GM12878 (cell line): ENCODE results near the gene BCCIP. TPM values are rescaled to one million over a fixed set of nuclear protein-coding genes. Genes with fewer than 3 reads are reported as not detected.

Source experiments
- ATAC-seq: fragments of 200-7000 bp; cut with Tn5 transposase; 3 replicates; pipeline ENCODE4 v1.9.1; 2020; ENCODE audit warnings: mild to moderate bottlenecking, moderate library complexity
- BruUV-seq: library from RNA; stranded (reverse); fragments of 400-500 nt; replicated peaks from 2 replicates; lab custom pipeline; 2021; lab: Mats Ljungman, UMichigan
- CTCF ChIA-PET: fragments of 300-600 bp; sonication (Branson Sonifier 250); formaldehyde crosslinking; extraction: SDS; loops from one replicate; lab custom pipeline; 2021; ENCODE audit warnings: inconsistent platforms; lab: Yijun Ruan, JAX
- POLR2A ChIA-PET: fragments of 350-600 bp; formaldehyde crosslinking; extraction: SDS; loops from one replicate; lab custom pipeline; 2021; ENCODE audit warnings: inconsistent platforms; lab: Charles Lee
- RAD21 ChIA-PET: fragments of 300-600 bp; sonication (Branson Sonifier 250); formaldehyde crosslinking; loops from one replicate; lab custom pipeline; 2023; ENCODE audit warnings: antibody characterized with exemption; ENCODE audit not compliant: unreplicated experiment; lab: Charles Lee
- SMC1A ChIA-PET: fragments of 300-600 bp; sonication (Branson Sonifier 250); formaldehyde crosslinking; loops from one replicate; lab custom pipeline; 2023; ENCODE audit not compliant: unreplicated experiment, uncharacterized antibody; lab: Charles Lee
- DNase-seq: peaks from one replicate; pipeline ENCODE4 v3.0.0-alpha.2; 2011; ENCODE audit warnings: low read depth, low spot score
- FAIRE-seq: peaks from 3 replicates; lab custom pipeline; 2011; peaks lifted over from hg19 to GRCh38; lab: Jason Lieb, UNC
- H2AFZ ChIP-seq: 2 replicates; pipeline ENCODE4 v1.6.0; 2011; ENCODE audit warnings: low read depth, low read length, control low read depth; ENCODE audit not compliant: control insufficient read depth
- H3K27ac ChIP-seq: 2 replicates; pipeline ENCODE4 v1.5.1; 2011; ENCODE audit warnings: control low read depth; ENCODE audit not compliant: control insufficient read depth, insufficient read depth
- H3K27me3 ChIP-seq, 2 experiments: replicated peaks in 1 of 2; 2 replicates each; pipeline versions ENCODE4 v1.6.0 to v1.6.1; 2011; ENCODE audit warnings: low read length in 1 of 2; ENCODE audit not compliant: control insufficient read depth in 2 of 2, insufficient read depth in 2 of 2
- H3K36me3 ChIP-seq, 2 experiments: 2 replicates each; pipeline ENCODE4 v1.5.1; 2011; ENCODE audit warnings: low read length in 1 of 2; ENCODE audit not compliant: control insufficient read depth in 2 of 2, insufficient read depth in 2 of 2
- H3K4me1 ChIP-seq: 2 replicates; pipeline ENCODE4 v1.6.1; 2011; ENCODE audit warnings: mild to moderate bottlenecking, low read length, moderate library complexity, mixed read lengths; ENCODE audit not compliant: control insufficient read depth, insufficient read depth
- H3K4me2 ChIP-seq: 2 replicates; pipeline ENCODE4 v1.6.0; 2011; ENCODE audit warnings: control low read depth; ENCODE audit not compliant: control insufficient read depth, insufficient read depth
- H3K4me3 ChIP-seq: fragments of 200-600 bp; sonication (generic); 2 replicates; pipeline ENCODE4 v1.5.1; 2016
- H3K79me2 ChIP-seq: 2 replicates; pipeline ENCODE4 v1.6.0; 2011; ENCODE audit warnings: low read length; ENCODE audit not compliant: control insufficient read depth, insufficient read depth
- H3K9ac ChIP-seq: 2 replicates; pipeline ENCODE4 v1.8.0; 2011; ENCODE audit warnings: low read length, control low read depth, mixed read lengths; ENCODE audit not compliant: control insufficient read depth, insufficient read depth
- H3K9me3 ChIP-seq: replicated peaks from 3 replicates; pipeline ENCODE4 v1.5.1; 2011; ENCODE audit warnings: mild to moderate bottlenecking, low read length; ENCODE audit not compliant: control insufficient read depth, insufficient read depth
- H4K20me1 ChIP-seq: 2 replicates; pipeline ENCODE4 v1.6.0; 2011; ENCODE audit not compliant: control insufficient read depth, insufficient read depth
- CBX5 ChIP-seq: sonication (generic); IDR thresholded peaks from 2 replicates; pipeline ENCODE4 v1.6.1; 2016; ENCODE audit warnings: low read depth, moderate library complexity, mild to moderate bottlenecking, inconsistent platforms
- ESRRA ChIP-seq: IDR thresholded peaks from 2 replicates; pipeline ENCODE4 v1.6.1; 2012; ENCODE audit warnings: mild to moderate bottlenecking, low read length, improper control_type of control experiment
- ETV6 ChIP-seq, 2 experiments: fragments of 450-650 bp in 1 of 2; IDR thresholded peaks in 1 of 2; conservative IDR thresholded peaks in 1 of 2; 2 replicates each; pipeline ENCODE4 v1.6.1; 2014; ENCODE audit warnings: antibody characterized with exemption in 1 of 2, borderline replicate concordance in 1 of 2, low read depth in 1 of 2, mild to moderate bottlenecking in 1 of 2, moderate library complexity in 1 of 2
- HDAC2 ChIP-seq: fragments of 200-600 bp; sonication (generic); IDR thresholded peaks from 2 replicates; pipeline ENCODE4 v1.6.1; 2017
- PAX8 ChIP-seq: fragments of 450-650 bp; IDR thresholded peaks from 2 replicates; pipeline ENCODE4 v1.6.1; 2017; ENCODE audit warnings: mild to moderate bottlenecking, moderate library complexity
- RELA ChIP-seq: fragments of 450-650 bp; IDR thresholded peaks from 2 replicates; pipeline ENCODE4 v1.8.0; 2014; ENCODE audit warnings: borderline replicate concordance; ENCODE audit not compliant: partially characterized antibody
- REST ChIP-seq: IDR thresholded peaks from 2 replicates; pipeline ENCODE4 v1.6.1; 2012; ENCODE audit warnings: mild to moderate bottlenecking, low read depth, low read length
- SUZ12 ChIP-seq: fragments of 200-600 bp; sonication (generic); IDR thresholded peaks from one replicate; pipeline ENCODE4 v1.6.1; 2018; ENCODE audit warnings: antibody characterized with exemption, mild to moderate bottlenecking; ENCODE audit not compliant: unreplicated experiment
- WGBS: methylation state at CpG from one replicate; pipeline ENCODE4 v1.1.6; 2016; ENCODE audit warnings: low lambda C conversion rate; ENCODE audit not compliant: insufficient replicate concordance, insufficient coverage; ENCODE audit errors: missing lambda C conversion rate; 5-methylcytosine and 5-hydroxymethylcytosine counted together
- in situ Hi-C: fragments of 300-500 bp; cut with MboI; formaldehyde crosslinking; loops from 9 replicates; pipeline ENCODE4 v1.14.3; 2018; ENCODE audit warnings: mixed read lengths
- intact Hi-C: fragments of 100-400 bp; cut with micrococcal nuclease; formaldehyde crosslinking; loops from one replicate; pipeline ENCODE4 v1.14.2; 2022; ENCODE audit not compliant: unreplicated experiment
- polyA plus RNA-seq, 11 experiments: library from polyadenylated mRNA; depleted of rRNA in 4 of 11; unstranded in 6 of 11; stranded (reverse) in 5 of 11; fragments of >200 nt; fragmentation: Nextera tagmentation in 4 of 11; fragmentation: Illumina TruSeq in 1 of 11; extraction: Ambion mirVana in 4 of 11; extraction: Trizol in 1 of 11; gene quantifications; 1 replicate in 1 of 11; 2 replicates in 10 of 11; pipeline versions ENCODE4 v1.2.1 to v1.2.3, GENCODE V29; 2011 to 2016; ENCODE audit warnings: inconsistent platforms in 2 of 11, missing spikeins in 2 of 11, low read depth in 1 of 11
- total RNA-seq, 4 experiments: library from RNA; depleted of rRNA in 3 of 4; stranded (reverse); fragments of >200 nt in 3 of 4; fragmentation: Illumina TruSeq in 1 of 4; extraction: Trizol in 1 of 4; gene quantifications; 2 replicates each; pipeline versions ENCODE4 v1.2.1 to v1.2.3, GENCODE V29; 2013 to 2021
- TF ChIP-seq, protein P1 (sequence below): fragments of 450-650 bp; IDR thresholded peaks from 2 replicates; pipeline ENCODE4 v1.6.1; 2017; ENCODE audit warnings: mild to moderate bottlenecking, moderate library complexity
- TF ChIP-seq, protein P2 (sequence below): IDR thresholded peaks from 2 replicates; pipeline ENCODE4 v1.6.1; 2011; ENCODE audit warnings: low read depth, low read length, improper control_type of control experiment, borderline replicate concordance

BCCIP gene
- total and polyA plus RNA-seq, 10 of the 15 experiments (the other 5 are each of a cell fraction or from before 2014, with no cell fraction given): 61.2 to 225 (median 127) TPM

GRCh38 chr10:125816548-125816947 lies 6.8 kb upstream of the BCCIP start (continued):
- TF ChIP-seq CBX5 (no peak), HDAC2 (no peak), SUZ12 (no peak), ETV6 (conservative IDR thresholded peaks at IDR 0.05 in 1 of 2, IDR thresholded peaks at IDR 0.05 in 1 of 2; ENCODE audit: borderline replicate concordance in 1 of 2, low read depth in 1 of 2) (no peak), PAX8 (no peak)
- TF ChIP-seq, protein P1, sequence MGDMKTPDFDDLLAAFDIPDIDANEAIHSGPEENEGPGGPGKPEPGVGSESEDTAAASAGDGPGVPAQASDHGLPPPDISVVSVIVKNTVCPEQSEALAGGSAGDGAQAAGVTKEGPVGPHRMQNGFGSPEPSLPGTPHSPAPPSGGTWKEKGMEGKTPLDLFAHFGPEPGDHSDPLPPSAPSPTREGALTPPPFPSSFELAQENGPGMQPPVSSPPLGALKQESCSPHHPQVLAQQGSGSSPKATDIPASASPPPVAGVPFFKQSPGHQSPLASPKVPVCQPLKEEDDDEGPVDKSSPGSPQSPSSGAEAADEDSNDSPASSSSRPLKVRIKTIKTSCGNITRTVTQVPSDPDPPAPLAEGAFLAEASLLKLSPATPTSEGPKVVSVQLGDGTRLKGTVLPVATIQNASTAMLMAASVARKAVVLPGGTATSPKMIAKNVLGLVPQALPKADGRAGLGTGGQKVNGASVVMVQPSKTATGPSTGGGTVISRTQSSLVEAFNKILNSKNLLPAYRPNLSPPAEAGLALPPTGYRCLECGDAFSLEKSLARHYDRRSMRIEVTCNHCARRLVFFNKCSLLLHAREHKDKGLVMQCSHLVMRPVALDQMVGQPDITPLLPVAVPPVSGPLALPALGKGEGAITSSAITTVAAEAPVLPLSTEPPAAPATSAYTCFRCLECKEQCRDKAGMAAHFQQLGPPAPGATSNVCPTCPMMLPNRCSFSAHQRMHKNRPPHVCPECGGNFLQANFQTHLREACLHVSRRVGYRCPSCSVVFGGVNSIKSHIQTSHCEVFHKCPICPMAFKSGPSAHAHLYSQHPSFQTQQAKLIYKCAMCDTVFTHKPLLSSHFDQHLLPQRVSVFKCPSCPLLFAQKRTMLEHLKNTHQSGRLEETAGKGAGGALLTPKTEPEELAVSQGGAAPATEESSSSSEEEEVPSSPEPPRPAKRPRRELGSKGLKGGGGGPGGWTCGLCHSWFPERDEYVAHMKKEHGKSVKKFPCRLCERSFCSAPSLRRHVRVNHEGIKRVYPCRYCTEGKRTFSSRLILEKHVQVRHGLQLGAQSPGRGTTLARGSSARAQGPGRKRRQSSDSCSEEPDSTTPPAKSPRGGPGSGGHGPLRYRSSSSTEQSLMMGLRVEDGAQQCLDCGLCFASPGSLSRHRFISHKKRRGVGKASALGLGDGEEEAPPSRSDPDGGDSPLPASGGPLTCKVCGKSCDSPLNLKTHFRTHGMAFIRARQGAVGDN: no peak

DNA sequence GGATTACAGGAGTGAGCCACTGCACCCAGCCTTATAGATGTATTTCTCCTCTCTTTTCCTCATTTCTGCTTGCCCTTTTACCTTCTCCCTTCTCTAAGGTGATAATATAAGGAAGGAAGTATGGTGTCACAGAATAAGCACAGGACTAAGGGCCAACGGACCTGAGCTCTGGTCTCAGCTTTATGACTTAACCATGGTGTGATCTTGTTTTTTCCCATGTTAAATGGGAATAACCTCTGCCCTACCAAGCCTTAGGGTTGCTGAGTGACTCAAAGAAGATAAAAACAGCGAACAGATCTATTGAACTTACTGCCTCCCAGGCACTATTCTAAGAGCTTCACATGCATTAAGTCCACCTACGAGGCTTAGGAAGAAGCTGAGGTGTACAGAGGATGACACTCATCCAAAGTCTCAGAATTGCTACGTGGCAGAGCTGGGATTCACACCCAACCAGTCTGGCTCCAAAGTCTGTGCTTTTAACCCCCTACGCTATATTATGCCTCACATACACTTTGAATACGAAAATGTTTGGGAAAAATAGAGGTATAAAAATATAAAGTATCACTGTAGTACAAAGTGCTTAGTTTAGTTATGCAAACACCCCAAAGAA lies 5.9 kb upstream of the BCCIP start:
- ChIA-PET CTCF (interaction anchor here (1.0 kb wide), 1 partner anchor 11 kb away, joined by 3 read pairs; no protein-coding TSS in a partner anchor), POLR2A (no interaction called here), RAD21 (no interaction called here), SMC1A (interaction anchor here (1.4 kb wide), 1 partner anchor 12 kb away, joined by 4 read pairs; no protein-coding TSS in a partner anchor)
- H3K36me3 ChIP-seq: peaks cover 0 to 7% of the 10 kb centered on the region in 2 experiments; a peak in 1 of 4 replicates
- DNase-seq (no peak), ATAC-seq (no peak), FAIRE-seq (no peak)
- no peaks in the 10 kb centered on the region for H4K20me1 ChIP-seq
- TF ChIP-seq, protein P2, sequence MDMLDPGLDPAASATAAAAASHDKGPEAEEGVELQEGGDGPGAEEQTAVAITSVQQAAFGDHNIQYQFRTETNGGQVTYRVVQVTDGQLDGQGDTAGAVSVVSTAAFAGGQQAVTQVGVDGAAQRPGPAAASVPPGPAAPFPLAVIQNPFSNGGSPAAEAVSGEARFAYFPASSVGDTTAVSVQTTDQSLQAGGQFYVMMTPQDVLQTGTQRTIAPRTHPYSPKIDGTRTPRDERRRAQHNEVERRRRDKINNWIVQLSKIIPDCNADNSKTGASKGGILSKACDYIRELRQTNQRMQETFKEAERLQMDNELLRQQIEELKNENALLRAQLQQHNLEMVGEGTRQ: no peak
- TF ChIP-seq ESRRA (no peak), REST (no peak), ETV6 (conservative IDR thresholded peaks at IDR 0.05 in 1 of 2, IDR thresholded peaks at IDR 0.05 in 1 of 2; ENCODE audit: borderline replicate concordance in 1 of 2, low read depth in 1 of 2) (no peak), RELA (no peak)
- peaks cover 17% of the 10 kb centered on the region for H3K79me2 ChIP-seq
- no peak overlapping the region for H3K9ac ChIP-seq
- intact Hi-C loops: no loop called here
- no peak overlapping the region for H3K4me2 ChIP-seq
- peaks cover 6% of the 10 kb centered on the region; the same call in 1 of the 2 replicates for H3K4me1 ChIP-seq
- no peak overlapping the region for H3K4me3 ChIP-seq
- in situ Hi-C loops: no loop called here
- WGBS: 92% methylated on average over 6 of the region's 6 CpGs
- no peaks in the 10 kb centered on the region for H3K9me3 ChIP-seq
- no peak overlapping the region for H2AFZ ChIP-seq
- H3K27ac ChIP-seq: no peak overlapping the region
- H3K27me3 ChIP-seq: no peaks in the 10 kb centered on the region
- BruUV-seq: no TSS peak
